ENCODE data around the gene COL9A3. TPM values are rescaled to one million over a fixed set of nuclear protein-coding genes. Genes with fewer than 3 reads are reported as not detected.

The COL9A3 gene
- total and polyA plus RNA-seq, 2 experiments from 2014 or later: 23.9 to 68.1 TPM

DNA sequence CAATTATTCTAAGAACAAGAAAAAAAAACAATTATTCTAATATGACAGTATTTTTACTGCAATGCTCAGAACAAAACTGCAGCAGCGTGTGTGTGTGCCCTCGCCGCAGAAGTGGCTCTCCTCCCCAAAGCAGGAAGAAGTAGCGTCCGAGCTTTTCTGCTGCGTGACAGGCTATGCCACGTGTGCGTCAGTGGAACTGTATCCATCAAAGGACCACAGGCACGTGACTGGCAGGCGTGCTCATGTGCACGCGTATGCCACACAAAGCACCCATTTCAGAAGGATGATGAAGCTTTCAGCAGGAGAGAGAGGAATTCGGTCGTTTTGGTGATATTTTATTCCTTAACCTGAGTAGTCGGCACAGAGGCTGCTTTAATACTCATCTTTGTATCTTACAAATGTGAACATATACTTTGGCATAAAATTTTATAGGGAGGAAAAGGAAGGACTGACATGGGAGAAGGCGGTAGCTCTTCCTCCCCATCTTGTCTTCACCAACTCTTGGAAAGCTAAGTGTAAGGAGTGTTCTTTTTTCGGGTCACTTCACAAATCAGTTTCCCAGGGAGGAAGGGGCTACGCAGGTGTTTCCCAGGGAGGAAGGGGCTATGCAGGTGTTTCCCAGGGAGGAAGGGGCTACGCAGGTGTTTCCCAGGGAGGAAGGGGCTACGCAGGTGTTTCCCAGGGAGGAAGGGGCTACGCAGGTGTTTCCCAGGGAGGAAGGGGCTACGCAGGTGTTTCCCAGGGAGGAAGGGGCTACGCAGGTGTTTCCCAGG is 41.4 kb downstream of the COL9A3 start:
- H3K4me3 ChIP-seq: no peak overlapping the region
- 96% methylated on average over 19 of the region's 23 CpGs for WGBS (ENCODE audit: low lambda C conversion rate, missing lambda C conversion rate)

DNA sequence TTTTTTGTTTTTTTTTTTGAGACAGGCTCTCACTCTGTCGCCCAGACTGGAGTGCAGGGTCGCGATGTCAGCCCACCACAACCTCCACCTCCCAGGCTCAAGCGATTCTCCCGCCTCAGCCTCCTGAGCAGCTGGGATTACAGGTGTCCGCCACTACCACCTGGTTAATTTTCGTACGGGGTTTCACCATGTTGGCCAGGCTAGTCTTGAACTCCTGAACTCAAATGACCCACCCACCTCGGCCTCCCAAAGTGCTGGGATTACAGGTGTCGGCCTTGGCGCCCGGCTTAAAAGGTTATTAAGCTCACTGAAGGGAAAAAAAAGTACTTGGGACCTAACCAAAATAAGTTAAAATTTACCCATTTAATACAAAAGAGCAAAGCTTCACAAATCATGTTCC is 42.9 kb downstream of the COL9A3 start:
- Histone ChIP-seq H3K27ac (no peak overlapping the region), H3K9me3 (ENCODE audit: low read depth) (no peaks in the 10 kb centered on the region), H3K4me2 (peak overlapping the region; percentile 91), H4K20me1 (ENCODE audit: insufficient read depth, poor library complexity, severe bottlenecking) (peaks cover 3% of the 10 kb centered on the region), H3K79me2 (peaks cover 25% of the 10 kb centered on the region), H3K36me3 (replicated peaks; ENCODE audit: insufficient read depth, low read depth) (no peaks in the 10 kb centered on the region), H3K9me2 (replicated peaks; ENCODE audit: insufficient read depth) (no peaks in the 10 kb centered on the region), H3K4me1 (ENCODE audit: insufficient read depth) (peaks cover 19% of the 10 kb centered on the region), H2AFZ (no peak overlapping the region), H3K4me3 (no peak overlapping the region), H3K27me3 (peaks cover 7% of the 10 kb centered on the region)
- 88% methylated on average over 12 of the region's 12 CpGs for WGBS (ENCODE audit: low lambda C conversion rate, missing lambda C conversion rate)
- TF ChIP-seq, protein P1, sequence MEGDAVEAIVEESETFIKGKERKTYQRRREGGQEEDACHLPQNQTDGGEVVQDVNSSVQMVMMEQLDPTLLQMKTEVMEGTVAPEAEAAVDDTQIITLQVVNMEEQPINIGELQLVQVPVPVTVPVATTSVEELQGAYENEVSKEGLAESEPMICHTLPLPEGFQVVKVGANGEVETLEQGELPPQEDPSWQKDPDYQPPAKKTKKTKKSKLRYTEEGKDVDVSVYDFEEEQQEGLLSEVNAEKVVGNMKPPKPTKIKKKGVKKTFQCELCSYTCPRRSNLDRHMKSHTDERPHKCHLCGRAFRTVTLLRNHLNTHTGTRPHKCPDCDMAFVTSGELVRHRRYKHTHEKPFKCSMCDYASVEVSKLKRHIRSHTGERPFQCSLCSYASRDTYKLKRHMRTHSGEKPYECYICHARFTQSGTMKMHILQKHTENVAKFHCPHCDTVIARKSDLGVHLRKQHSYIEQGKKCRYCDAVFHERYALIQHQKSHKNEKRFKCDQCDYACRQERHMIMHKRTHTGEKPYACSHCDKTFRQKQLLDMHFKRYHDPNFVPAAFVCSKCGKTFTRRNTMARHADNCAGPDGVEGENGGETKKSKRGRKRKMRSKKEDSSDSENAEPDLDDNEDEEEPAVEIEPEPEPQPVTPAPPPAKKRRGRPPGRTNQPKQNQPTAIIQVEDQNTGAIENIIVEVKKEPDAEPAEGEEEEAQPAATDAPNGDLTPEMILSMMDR (IDR thresholded peaks at IDR 0.05; ENCODE audit: poor library complexity): no peak
- no peak for TF ChIP-seq EZH2 (IDR thresholded peaks at IDR 0.05; ENCODE audit: borderline replicate concordance)
- no peak for TF ChIP-seq EZH2phosphoT487 (IDR thresholded peaks at IDR 0.05; ENCODE audit: low read depth, severe bottlenecking, unreplicated experiment)
- DNase-seq (ENCODE audit: low spot score): no peak

More for the DNA sequence above, 41.4 kb downstream of the COL9A3 start:
- peaks cover 3% of the 10 kb centered on the region for H4K20me1 ChIP-seq (ENCODE audit: insufficient read depth, poor library complexity, severe bottlenecking)
- no peaks in the 10 kb centered on the region for H3K36me3 ChIP-seq (replicated peaks; ENCODE audit: insufficient read depth, low read depth)
- peaks cover 7% of the 10 kb centered on the region for H3K27me3 ChIP-seq
- TF ChIP-seq EZH2phosphoT487 (IDR thresholded peaks at IDR 0.05; ENCODE audit: low read depth, severe bottlenecking, unreplicated experiment) (no peak), EZH2 (IDR thresholded peaks at IDR 0.05; ENCODE audit: borderline replicate concordance) (no peak)
- TF ChIP-seq, protein P1 (IDR thresholded peaks at IDR 0.05; ENCODE audit: poor library complexity): no peak
- H3K4me2 ChIP-seq: no peak overlapping the region
- no peak for DNase-seq (ENCODE audit: low spot score)
- H2AFZ ChIP-seq: no peak overlapping the region
- H3K4me1 ChIP-seq (ENCODE audit: insufficient read depth): peaks cover 19% of the 10 kb centered on the region
- H3K79me2 ChIP-seq: peaks cover 25% of the 10 kb centered on the region
- no peak overlapping the region for H3K27ac ChIP-seq
- no peaks in the 10 kb centered on the region for H3K9me3 ChIP-seq (ENCODE audit: low read depth)
- no peaks in the 10 kb centered on the region for H3K9me2 ChIP-seq (replicated peaks; ENCODE audit: insufficient read depth)

DNA sequence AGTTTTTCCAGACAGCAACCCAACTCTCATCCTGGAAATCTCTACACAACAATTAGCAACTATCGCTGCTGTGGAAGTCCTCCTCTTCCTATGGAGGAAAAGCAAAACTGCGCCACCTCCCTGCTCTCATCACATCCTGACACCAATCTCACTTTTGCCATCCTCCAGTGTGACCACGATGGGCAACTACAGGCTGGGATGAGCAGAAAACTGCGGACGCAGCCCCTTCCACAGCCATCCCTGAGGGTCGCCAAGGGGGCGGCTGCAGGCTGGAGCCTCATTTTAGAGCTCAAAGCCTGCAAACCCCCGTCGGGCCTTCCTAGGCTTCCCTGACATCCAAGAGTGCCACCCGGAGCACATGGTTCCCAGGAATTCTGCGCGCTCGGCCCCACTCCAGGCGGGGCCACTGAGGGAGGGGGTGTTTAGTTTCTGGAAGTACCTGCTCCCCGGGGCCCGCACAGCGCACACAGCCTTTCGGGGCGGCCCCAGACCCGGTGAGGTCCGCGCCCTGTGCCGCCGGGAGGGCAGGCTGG is 43.6 kb downstream of the COL9A3 start:
- H3K4me3 ChIP-seq: peak overlapping the region; percentile 52
- H2AFZ ChIP-seq: no peak overlapping the region
- 23% methylated on average over 17 of the region's 24 CpGs for WGBS (ENCODE audit: low lambda C conversion rate, missing lambda C conversion rate)
- no peaks in the 10 kb centered on the region for H3K9me2 ChIP-seq (replicated peaks; ENCODE audit: insufficient read depth)
- no peaks in the 10 kb centered on the region for H3K9me3 ChIP-seq (ENCODE audit: low read depth)
- TF ChIP-seq EZH2phosphoT487 (IDR thresholded peaks at IDR 0.05; ENCODE audit: low read depth, severe bottlenecking, unreplicated experiment) (no peak), EZH2 (IDR thresholded peaks at IDR 0.05; ENCODE audit: borderline replicate concordance) (no peak)
- TF ChIP-seq, protein P1 (IDR thresholded peaks at IDR 0.05; ENCODE audit: poor library complexity): peak; percentile 5
- H3K27ac ChIP-seq: no peak overlapping the region
- H3K27me3 ChIP-seq: peaks cover 7% of the 10 kb centered on the region
- peaks cover 19% of the 10 kb centered on the region for H3K4me1 ChIP-seq (ENCODE audit: insufficient read depth)
- no peak for DNase-seq (ENCODE audit: low spot score)
- H3K4me2 ChIP-seq: peak overlapping the region; percentile 91
- peaks cover 22% of the 10 kb centered on the region for H3K79me2 ChIP-seq
- no peaks in the 10 kb centered on the region for H3K36me3 ChIP-seq (replicated peaks; ENCODE audit: insufficient read depth, low read depth)
- H4K20me1 ChIP-seq (ENCODE audit: insufficient read depth, poor library complexity, severe bottlenecking): peaks cover 3% of the 10 kb centered on the region

Measured in hepatocyte (in vitro differentiated cells).